NOMO-1 treated with DMSO at 0.1 percent for 48 hours (cell line): ENCODE data around the gene MEF2C.
A peak's percentile ranks its signal among the peaks of the same experiment; 100 is the strongest.

Experiments used
- DNase-seq: peaks from one replicate; lab custom pipeline; 2025; ENCODE audit not compliant: unreplicated experiment; lab: John Stamatoyannopoulos, UW

Gene MEF2C

GRCh38 chr5:88761939-88762338, 121.0 kb downstream of the MEF2C start:
- no peak for DNase-seq

GRCh38 chr5:88761269-88761850, 121.6 kb downstream of the MEF2C start:
- peak; percentile 72 for DNase-seq

GRCh38 chr5:88760527-88760926, 122.5 kb downstream of the MEF2C start:
- DNase-seq: peak; percentile 44

- DNase-seq: no peak
Observed at GRCh38 chr5:88758591-88758990, 124.4 kb downstream of the MEF2C start.

GRCh38 chr5:88758184-88758583, 124.8 kb downstream of the MEF2C start:
- no peak for DNase-seq

- DNase-seq: no peak
Observed at GRCh38 chr5:88756953-88757352, 126.0 kb downstream of the MEF2C start.

- no peak for DNase-seq
Observed at GRCh38 chr5:88748666-88749065, 134.3 kb downstream of the MEF2C start.

GRCh38 chr5:88746438-88746882, 136.5 kb downstream of the MEF2C start:
- no peak for DNase-seq

GRCh38 chr5:88745093-88745696, 137.8 kb downstream of the MEF2C start:
- no peak for DNase-seq

GRCh38 chr5:88743231-88743834, 139.7 kb downstream of the MEF2C start:
- no peak for DNase-seq

GRCh38 chr5:88741964-88742363, 141.0 kb downstream of the MEF2C start:
- no peak for DNase-seq

- DNase-seq: peak; percentile 35
Observed at GRCh38 chr5:88740604-88741185, 142.3 kb downstream of the MEF2C start.

- peak; percentile 13 for DNase-seq
Observed at GRCh38 chr5:88736494-88736893, 146.5 kb downstream of the MEF2C start.

- DNase-seq: no peak
Observed at GRCh38 chr5:88734983-88735382, 148.0 kb downstream of the MEF2C start.

GRCh38 chr5:88734191-88734640, 148.8 kb downstream of the MEF2C start:
- peak; percentile 75 for DNase-seq

- no peak for DNase-seq
Observed at GRCh38 chr5:88732862-88733261, 150.1 kb downstream of the MEF2C start.

GRCh38 chr5:88732181-88732633, 150.8 kb downstream of the MEF2C start:
- peak; percentile 96 for DNase-seq

- no peak for DNase-seq
Observed at GRCh38 chr5:88729829-88730182, 153.2 kb downstream of the MEF2C start.

GRCh38 chr5:88729084-88729828, 153.7 kb downstream of the MEF2C start:
- DNase-seq: peak; percentile 78

GRCh38 chr5:88727705-88728313, 155.2 kb downstream of the MEF2C start:
- DNase-seq: peak; percentile 29

GRCh38 chr5:88725454-88725853, 157.5 kb downstream of the MEF2C start:
- DNase-seq: no peak
